Natural killer cell (primary cell): ENCODE results near the gene HS3ST2. TPM values are rescaled to one million over a fixed set of nuclear protein-coding genes. Genes with fewer than 3 reads are reported as not detected.

ENCODE experiments used
- ATAC-seq, 3 donors: fragments of 150-1000 bp in 2 of 3; fragments of 200-7000 bp in 1 of 3; cut with Tn5 transposase; 1 replicate in 1 of 3; 2 replicates in 2 of 3; pipeline ENCODE4 v1.10.0; 2021; ENCODE audit warnings: mild to moderate bottlenecking in 2 of 3, moderate library complexity in 2 of 3
- DNase-seq, 2 donors: peaks; one replicate each; pipeline versions ENCODE4 v3.0.0 to v3.0.0-alpha.2; 2013 to 2021; ENCODE audit warnings: mixed read lengths in 1 of 2
- H3K27ac ChIP-seq: one replicate; pipeline ENCODE4 v1.5.1; 2013; ENCODE audit warnings: mild to moderate bottlenecking, low read length
- H3K27me3 ChIP-seq: one replicate; pipeline ENCODE4 v1.6.1; 2013; ENCODE audit warnings: low read length; ENCODE audit not compliant: control insufficient read depth, insufficient read depth
- H3K36me3 ChIP-seq: one replicate; pipeline ENCODE4 v1.6.1; 2013; ENCODE audit warnings: low read length; ENCODE audit not compliant: control insufficient read depth, insufficient read depth
- H3K4me1 ChIP-seq: one replicate; pipeline ENCODE4 v1.6.1; 2013; ENCODE audit warnings: low read length; ENCODE audit not compliant: control insufficient read depth, insufficient read depth
- H3K4me3 ChIP-seq: one replicate; pipeline ENCODE4 v1.5.1; 2013; ENCODE audit warnings: low read length
- H3K9me3 ChIP-seq: one replicate; pipeline ENCODE4 v1.6.1; 2013; ENCODE audit warnings: low read length; ENCODE audit not compliant: control insufficient read depth, insufficient read depth
- H3K27ac Mint-ChIP-seq, 2 donors: one replicate each; pipeline ENCODE4 v1.8.0; 2022; ENCODE audit warnings: mild to moderate bottlenecking in 2 of 2, mixed read lengths in 2 of 2, moderate library complexity in 1 of 2
- H3K27me3 Mint-ChIP-seq, 2 donors: one replicate each; pipeline ENCODE4 v1.8.0; 2022; ENCODE audit warnings: low read depth in 2 of 2, mixed read lengths in 2 of 2
- H3K36me3 Mint-ChIP-seq: one replicate; pipeline ENCODE4 v1.8.0; 2022; ENCODE audit warnings: mixed read lengths
- H3K4me1 Mint-ChIP-seq, 2 donors: one replicate each; pipeline ENCODE4 v1.8.0; 2022; ENCODE audit warnings: mixed read lengths in 2 of 2
- H3K4me3 Mint-ChIP-seq: one replicate; pipeline ENCODE4 v1.8.0; 2022; ENCODE audit warnings: mild to moderate bottlenecking, moderate library complexity, mixed read lengths
- H3K9me3 Mint-ChIP-seq, 2 donors: one replicate each; pipeline ENCODE4 v1.8.0; 2022; ENCODE audit warnings: mixed read lengths in 2 of 2
- CTCF ChIP-seq: fragments of 200-600 bp; IDR thresholded peaks from one replicate; pipeline ENCODE4 v1.8.0; 2022; ENCODE audit warnings: antibody characterized with exemption
- WGBS: methylation state at CpG from one replicate; pipeline ENCODE4 v1.1.7; 2013; ENCODE audit warnings: missing lambda C conversion rate; ENCODE audit not compliant: insufficient coverage; 5-methylcytosine and 5-hydroxymethylcytosine counted together
- intact Hi-C: fragments of 100-400 bp; cut with micrococcal nuclease; formaldehyde crosslinking; loops from one replicate; pipeline ENCODE4 v1.14.2; 2022
- total RNA-seq, 4 donors: library from RNA; stranded (reverse); fragments of 120-200 nt in 1 of 4; gene quantifications; one replicate each; pipeline versions ENCODE4 v1.2.3 to v1.2.4, GENCODE V29; 2013 to 2022

The HS3ST2 gene
- total RNA-seq, 3 donors from 2014 or later (not counting 1 experiment from before 2014, with no cell fraction given), result not detected

DNA sequence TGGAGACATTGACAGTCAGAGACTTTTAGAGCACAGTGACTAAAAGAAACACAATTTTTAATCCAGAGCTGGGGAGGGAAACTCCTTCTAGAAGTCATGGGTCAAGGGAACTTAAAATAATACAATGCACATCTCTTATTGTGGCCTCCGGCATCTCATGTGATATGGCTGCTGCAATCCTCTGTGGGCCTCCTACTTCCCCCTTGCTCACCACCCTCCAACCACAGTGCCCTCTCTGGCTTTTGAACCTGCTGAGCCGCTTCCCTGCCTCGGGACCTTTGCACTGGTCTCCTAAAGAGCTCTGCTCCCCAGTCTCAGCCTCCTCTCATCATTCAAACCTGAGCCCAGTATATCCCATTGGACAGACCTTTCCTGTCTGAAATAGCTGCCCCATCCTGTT, 47.6 kb downstream of the HS3ST2 start:
- intact Hi-C loops, result no loop called here
- no peaks in the 10 kb centered on the region for H3K36me3 ChIP-seq
- H3K9me3 ChIP-seq, result no peaks in the 10 kb centered on the region
- no peak overlapping the region for H3K4me3 ChIP-seq
- H3K27ac ChIP-seq, result no peak overlapping the region
- no peaks in the 10 kb centered on the region for H3K4me1 Mint-ChIP-seq
- WGBS, result 73% methylated on average over 3 of the region's 3 CpGs
- H3K27me3 Mint-ChIP-seq, result peaks cover 13 to 62% of the 10 kb centered on the region in 2 donors
- H3K4me3 Mint-ChIP-seq, result no peak overlapping the region
- H3K36me3 Mint-ChIP-seq, result no peaks in the 10 kb centered on the region
- H3K27me3 ChIP-seq, result peaks cover 3% of the 10 kb centered on the region
- H3K27ac Mint-ChIP-seq, result no peak overlapping the region
- no peak for TF ChIP-seq CTCF
- no peak for DNase-seq
- H3K4me1 ChIP-seq, result no peaks in the 10 kb centered on the region
- ATAC-seq, result no peak
- H3K9me3 Mint-ChIP-seq, result no peaks in the 10 kb centered on the region

- H3K4me1 ChIP-seq, result no peaks in the 10 kb centered on the region
- H3K36me3 ChIP-seq, result no peaks in the 10 kb centered on the region
- H3K27ac ChIP-seq, result no peak overlapping the region
- Mint-ChIP-seq H3K4me3 (no peak overlapping the region), H3K9me3 (no peaks in the 10 kb centered on the region), H3K36me3 (no peaks in the 10 kb centered on the region), H3K4me1 (no peaks in the 10 kb centered on the region), H3K27ac (no peak overlapping the region), H3K27me3 (peaks cover 13 to 57% of the 10 kb centered on the region in 2 donors)
- peaks cover 3% of the 10 kb centered on the region for H3K27me3 ChIP-seq
- H3K9me3 ChIP-seq, result no peaks in the 10 kb centered on the region
- no peak overlapping the region for H3K4me3 ChIP-seq
- DNase-seq, result no peak
- no peak for ATAC-seq
- intact Hi-C loops, result no loop called here
- no peak for TF ChIP-seq CTCF
Measured at GRCh38 chr16:22862046-22862445, 48.1 kb downstream of the HS3ST2 start.

DNA sequence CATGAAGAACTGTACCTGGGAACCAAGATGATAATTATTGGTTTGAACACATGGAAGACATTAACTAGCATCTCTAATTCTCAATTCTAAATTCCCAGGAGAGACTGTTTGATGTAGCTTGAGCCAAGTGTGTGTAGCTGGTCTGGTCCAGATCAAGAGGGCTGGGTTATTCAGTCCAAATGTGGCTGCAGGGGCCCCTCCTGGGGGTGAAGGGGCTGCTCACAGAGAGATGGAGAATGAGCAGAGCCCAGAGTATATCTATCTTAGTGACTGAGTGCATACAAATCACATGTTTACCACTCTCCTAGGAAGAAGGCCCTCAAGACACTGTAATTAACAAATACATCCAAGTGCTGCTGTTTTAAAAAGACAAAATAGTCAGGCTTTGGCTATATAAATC, 50.4 kb downstream of the HS3ST2 start:
- Histone ChIP-seq H3K4me3 (no peak overlapping the region), H3K27ac (no peak overlapping the region), H3K27me3 (peaks cover 3% of the 10 kb centered on the region), H3K9me3 (no peaks in the 10 kb centered on the region), H3K36me3 (no peaks in the 10 kb centered on the region), H3K4me1 (no peaks in the 10 kb centered on the region)
- Mint-ChIP-seq H3K27ac (no peak overlapping the region), H3K4me1 (no peaks in the 10 kb centered on the region), H3K36me3 (no peaks in the 10 kb centered on the region), H3K4me3 (no peak overlapping the region), H3K9me3 (no peaks in the 10 kb centered on the region), H3K27me3 (peaks cover 14 to 34% of the 10 kb centered on the region in 2 donors)
- no peak for TF ChIP-seq CTCF
- intact Hi-C loops, result no loop called here
- DNase-seq (no peak), ATAC-seq (no peak)

- H3K4me1 Mint-ChIP-seq, result no peaks in the 10 kb centered on the region
- Histone ChIP-seq H3K4me1 (no peaks in the 10 kb centered on the region), H3K9me3 (no peaks in the 10 kb centered on the region), H3K27ac (no peak overlapping the region), H3K36me3 (no peaks in the 10 kb centered on the region), H3K27me3 (peaks cover 2% of the 10 kb centered on the region), H3K4me3 (no peak overlapping the region)
- DNase-seq, result no peak
- 75% methylated on average over 5 of the region's 5 CpGs for WGBS
- ATAC-seq, result no peak
- no peaks in the 10 kb centered on the region for H3K36me3 Mint-ChIP-seq
- no peak for TF ChIP-seq CTCF
- no peak overlapping the region for H3K27ac Mint-ChIP-seq
- intact Hi-C loops, result no loop called here
- no peak overlapping the region for H3K4me3 Mint-ChIP-seq
- H3K27me3 Mint-ChIP-seq, result peaks cover 12 to 22% of the 10 kb centered on the region in 2 donors
- H3K9me3 Mint-ChIP-seq, result no peaks in the 10 kb centered on the region
Measured at GRCh38 chr16:22868593-22869224, 54.7 kb downstream of the HS3ST2 start.
